ENCODE data around the gene ZC3HAV1.
"Not testable (repeated sequence)": the region's sequence is repeated elsewhere in the genome, so short reads cannot be mapped to it uniquely, and the experiment has no call there.

Gene ZC3HAV1

DNA sequence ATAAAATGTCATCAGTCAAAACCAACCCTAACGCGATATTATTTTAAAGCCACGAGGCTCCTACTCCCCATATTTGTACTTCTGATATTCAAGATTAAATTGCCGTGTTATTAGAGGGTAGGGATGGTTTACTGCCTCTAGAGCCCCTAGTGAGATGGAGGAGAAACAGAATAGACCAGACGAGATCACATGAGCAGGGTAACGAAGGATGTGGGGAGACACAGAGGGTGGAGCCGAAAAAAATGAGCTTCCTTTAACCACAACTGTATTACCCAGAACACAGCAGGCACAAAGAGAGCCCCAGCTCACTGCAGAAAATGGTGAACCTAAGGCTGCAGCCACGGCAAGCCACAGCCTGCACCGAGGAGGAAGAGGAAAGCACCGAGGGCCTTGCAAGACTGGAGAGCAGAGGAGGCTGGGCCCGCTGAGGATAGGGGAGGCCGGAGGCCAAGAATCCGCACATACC, 14.3 kb downstream of the ZC3HAV1 start:
- peak overlapping the region; percentile 58 for H3K4me2 ChIP-seq (ENCODE audit: low read length)
- H3K27me3 ChIP-seq (ENCODE audit: insufficient read depth, low read length): no peaks in the 10 kb centered on the region
- peak overlapping the region; percentile 46; the same call in 1 of the 2 replicates for H3K9ac ChIP-seq (ENCODE audit: low read length)
- H3K4me1 ChIP-seq (ENCODE audit: insufficient read depth, low read length, severe bottlenecking): peaks cover 33% of the 10 kb centered on the region
- H3K27ac ChIP-seq (ENCODE audit: low read depth, low read length, poor library complexity, severe bottlenecking): peak overlapping the region; percentile 78
- no peak for TF ChIP-seq EZH2 (IDR thresholded peaks at IDR 0.05; ENCODE audit: borderline replicate concordance, low read length)
- TF ChIP-seq, protein P1, sequence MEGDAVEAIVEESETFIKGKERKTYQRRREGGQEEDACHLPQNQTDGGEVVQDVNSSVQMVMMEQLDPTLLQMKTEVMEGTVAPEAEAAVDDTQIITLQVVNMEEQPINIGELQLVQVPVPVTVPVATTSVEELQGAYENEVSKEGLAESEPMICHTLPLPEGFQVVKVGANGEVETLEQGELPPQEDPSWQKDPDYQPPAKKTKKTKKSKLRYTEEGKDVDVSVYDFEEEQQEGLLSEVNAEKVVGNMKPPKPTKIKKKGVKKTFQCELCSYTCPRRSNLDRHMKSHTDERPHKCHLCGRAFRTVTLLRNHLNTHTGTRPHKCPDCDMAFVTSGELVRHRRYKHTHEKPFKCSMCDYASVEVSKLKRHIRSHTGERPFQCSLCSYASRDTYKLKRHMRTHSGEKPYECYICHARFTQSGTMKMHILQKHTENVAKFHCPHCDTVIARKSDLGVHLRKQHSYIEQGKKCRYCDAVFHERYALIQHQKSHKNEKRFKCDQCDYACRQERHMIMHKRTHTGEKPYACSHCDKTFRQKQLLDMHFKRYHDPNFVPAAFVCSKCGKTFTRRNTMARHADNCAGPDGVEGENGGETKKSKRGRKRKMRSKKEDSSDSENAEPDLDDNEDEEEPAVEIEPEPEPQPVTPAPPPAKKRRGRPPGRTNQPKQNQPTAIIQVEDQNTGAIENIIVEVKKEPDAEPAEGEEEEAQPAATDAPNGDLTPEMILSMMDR (IDR thresholded peaks at IDR 0.05; ENCODE audit: low read length): peak; percentile 26; the same call in 1 of the 2 replicates
- H3K9me2 ChIP-seq (ENCODE audit: low read depth, low read length): no peaks in the 10 kb centered on the region
- H3F3A ChIP-seq (ENCODE audit: insufficient read depth, low read length): no peaks in the 10 kb centered on the region
- no peaks in the 10 kb centered on the region for H3K79me2 ChIP-seq (ENCODE audit: insufficient read depth, low read length)
- H4K20me1 ChIP-seq (ENCODE audit: insufficient read depth, low read length): no peaks in the 10 kb centered on the region
- H2AFZ ChIP-seq (ENCODE audit: low read length): no peak overlapping the region
- H3K9me3 ChIP-seq (ENCODE audit: low read length): no peaks in the 10 kb centered on the region
- no peaks in the 10 kb centered on the region for H3K36me3 ChIP-seq (ENCODE audit: insufficient read depth, low read length)
- peak overlapping the region; percentile 35 for H3K4me3 ChIP-seq (ENCODE audit: low read depth, low read length, poor library complexity, severe bottlenecking)

DNA sequence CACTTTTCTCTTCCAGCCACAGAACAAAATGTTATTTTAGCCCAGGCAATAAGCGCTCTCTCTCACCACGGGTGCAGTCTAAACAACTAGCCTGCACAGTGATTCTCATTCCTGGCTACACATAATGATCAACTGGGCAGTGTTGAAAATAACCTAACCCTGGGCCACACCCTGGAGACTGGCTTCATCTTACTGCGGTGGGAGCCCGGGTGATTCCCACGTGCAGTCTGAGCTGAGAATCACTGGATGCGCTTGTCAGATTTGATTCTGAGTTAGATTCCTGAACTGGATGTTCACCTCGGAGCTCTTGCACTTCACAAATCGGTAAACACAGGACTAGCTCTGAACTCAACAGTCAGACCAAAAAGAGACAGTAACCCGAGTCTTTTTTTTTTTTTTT, 14.9 kb downstream of the ZC3HAV1 start:
- Histone ChIP-seq H3K27me3 (ENCODE audit: insufficient read depth, low read length) (no peaks in the 10 kb centered on the region), H3K4me3 (ENCODE audit: low read depth, low read length, poor library complexity, severe bottlenecking) (peak overlapping the region; percentile 35), H3K9me2 (ENCODE audit: low read depth, low read length) (no peaks in the 10 kb centered on the region), H4K20me1 (ENCODE audit: insufficient read depth, low read length) (no peaks in the 10 kb centered on the region), H3K79me2 (ENCODE audit: insufficient read depth, low read length) (no peaks in the 10 kb centered on the region), H3F3A (ENCODE audit: insufficient read depth, low read length) (no peaks in the 10 kb centered on the region), H3K4me2 (ENCODE audit: low read length) (peak overlapping the region; percentile 58), H3K4me1 (ENCODE audit: insufficient read depth, low read length, severe bottlenecking) (peaks cover 33% of the 10 kb centered on the region), H3K36me3 (ENCODE audit: insufficient read depth, low read length) (peaks cover under 1% of the 10 kb centered on the region), H2AFZ (ENCODE audit: low read length) (no peak overlapping the region), H3K27ac (ENCODE audit: low read depth, low read length, poor library complexity, severe bottlenecking) (peak overlapping the region; percentile 78), H3K9me3 (ENCODE audit: low read length) (no peaks in the 10 kb centered on the region), H3K9ac (ENCODE audit: low read length) (peak overlapping the region; percentile 27; the same call in 1 of the 2 replicates)
- no peak for TF ChIP-seq EZH2 (IDR thresholded peaks at IDR 0.05; ENCODE audit: borderline replicate concordance, low read length)
- TF ChIP-seq, protein P1 (IDR thresholded peaks at IDR 0.05; ENCODE audit: low read length): no peak

DNA sequence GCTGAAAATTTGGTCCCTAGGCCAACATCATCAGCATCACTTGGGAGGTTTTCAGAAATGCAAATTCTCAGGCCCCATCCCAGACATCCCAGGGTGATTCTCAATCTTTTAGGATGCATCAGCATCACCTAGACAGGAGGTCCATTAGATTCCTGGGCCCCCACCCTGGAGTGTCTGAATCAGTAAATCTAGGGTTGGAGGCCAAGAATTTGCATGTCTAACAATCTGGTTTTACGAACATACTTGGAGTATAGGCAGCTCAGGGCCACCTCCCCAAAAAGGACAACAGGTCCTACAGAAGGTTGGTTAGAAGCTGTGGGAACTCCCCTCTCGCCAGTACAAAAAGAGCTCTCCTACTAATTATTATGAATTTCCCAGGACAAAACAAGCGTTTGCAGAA, 15.5 kb downstream of the ZC3HAV1 start:
- H3K4me3 ChIP-seq (ENCODE audit: low read depth, low read length, poor library complexity, severe bottlenecking): no peak overlapping the region
- H3K4me1 ChIP-seq (ENCODE audit: insufficient read depth, low read length, severe bottlenecking): peaks cover 27% of the 10 kb centered on the region
- TF ChIP-seq, protein P1 (IDR thresholded peaks at IDR 0.05; ENCODE audit: low read length): no peak
- TF ChIP-seq EZH2 (IDR thresholded peaks at IDR 0.05; ENCODE audit: borderline replicate concordance, low read length): no peak
- H3K27ac ChIP-seq (ENCODE audit: low read depth, low read length, poor library complexity, severe bottlenecking): peak overlapping the region; percentile 78
- H3K27me3 ChIP-seq (ENCODE audit: insufficient read depth, low read length): no peaks in the 10 kb centered on the region
- no peak overlapping the region for H2AFZ ChIP-seq (ENCODE audit: low read length)
- no peak overlapping the region; the same call in 1 of the 2 replicates for H3K9ac ChIP-seq (ENCODE audit: low read length)
- H3K9me2 ChIP-seq (ENCODE audit: low read depth, low read length): no peaks in the 10 kb centered on the region
- peaks cover 6% of the 10 kb centered on the region for H3K36me3 ChIP-seq (ENCODE audit: insufficient read depth, low read length)
- no peaks in the 10 kb centered on the region for H4K20me1 ChIP-seq (ENCODE audit: insufficient read depth, low read length)
- no peaks in the 10 kb centered on the region for H3K9me3 ChIP-seq (ENCODE audit: low read length)
- H3F3A ChIP-seq (ENCODE audit: insufficient read depth, low read length): no peaks in the 10 kb centered on the region
- H3K79me2 ChIP-seq (ENCODE audit: insufficient read depth, low read length): no peaks in the 10 kb centered on the region
- no peak overlapping the region; the same call in 1 of the 2 replicates for H3K4me2 ChIP-seq (ENCODE audit: low read length)

DNA sequence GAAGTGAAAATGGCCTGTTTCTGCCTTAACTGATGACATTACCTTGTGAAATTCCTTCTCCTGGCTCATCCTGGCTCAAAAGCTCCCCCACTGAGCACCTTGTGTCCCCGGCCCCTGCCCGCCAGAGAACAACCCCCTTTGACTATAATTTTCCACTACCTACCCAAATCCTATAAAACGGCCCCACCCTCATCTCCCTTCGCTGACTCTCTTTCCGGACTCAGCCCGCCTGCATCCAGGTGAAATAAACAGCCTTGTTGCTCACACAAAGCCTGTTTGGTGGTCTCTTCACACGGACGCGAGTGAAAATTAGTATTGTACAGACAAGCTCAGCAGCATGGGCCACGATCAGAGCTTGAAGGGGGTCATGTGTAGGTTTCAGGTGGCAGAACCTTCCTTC, 16.0 kb downstream of the ZC3HAV1 start:
- not testable (repeated sequence) for H3K27ac ChIP-seq (ENCODE audit: low read depth, low read length, poor library complexity, severe bottlenecking); H3K27me3 ChIP-seq (ENCODE audit: insufficient read depth, low read length); H3K36me3 ChIP-seq (ENCODE audit: insufficient read depth, low read length); H3K4me3 ChIP-seq (ENCODE audit: low read depth, low read length, poor library complexity, severe bottlenecking); H3K9me2 ChIP-seq (ENCODE audit: low read depth, low read length); H3K9ac ChIP-seq (ENCODE audit: low read length); H3F3A ChIP-seq (ENCODE audit: insufficient read depth, low read length); H3K4me2 ChIP-seq (ENCODE audit: low read length); H3K79me2 ChIP-seq (ENCODE audit: insufficient read depth, low read length); H4K20me1 ChIP-seq (ENCODE audit: insufficient read depth, low read length); H3K9me3 ChIP-seq (ENCODE audit: low read length); H2AFZ ChIP-seq (ENCODE audit: low read length)
- H3K4me1 ChIP-seq (ENCODE audit: insufficient read depth, low read length, severe bottlenecking): peaks cover 25% of the 10 kb centered on the region

Data from OCI-LY1 (cell line).